ENCODE measurements around the gene CFAP90.

The CFAP90 gene

GRCh38 chr5:7845557-7845956 lies 5.4 kb downstream of the CFAP90 start:
- TF ChIP-seq TAF1 (IDR thresholded peaks at IDR 0.05; ENCODE audit: borderline replicate concordance, insufficient read depth, low read length), result no peak
- TF ChIP-seq, protein P1, sequence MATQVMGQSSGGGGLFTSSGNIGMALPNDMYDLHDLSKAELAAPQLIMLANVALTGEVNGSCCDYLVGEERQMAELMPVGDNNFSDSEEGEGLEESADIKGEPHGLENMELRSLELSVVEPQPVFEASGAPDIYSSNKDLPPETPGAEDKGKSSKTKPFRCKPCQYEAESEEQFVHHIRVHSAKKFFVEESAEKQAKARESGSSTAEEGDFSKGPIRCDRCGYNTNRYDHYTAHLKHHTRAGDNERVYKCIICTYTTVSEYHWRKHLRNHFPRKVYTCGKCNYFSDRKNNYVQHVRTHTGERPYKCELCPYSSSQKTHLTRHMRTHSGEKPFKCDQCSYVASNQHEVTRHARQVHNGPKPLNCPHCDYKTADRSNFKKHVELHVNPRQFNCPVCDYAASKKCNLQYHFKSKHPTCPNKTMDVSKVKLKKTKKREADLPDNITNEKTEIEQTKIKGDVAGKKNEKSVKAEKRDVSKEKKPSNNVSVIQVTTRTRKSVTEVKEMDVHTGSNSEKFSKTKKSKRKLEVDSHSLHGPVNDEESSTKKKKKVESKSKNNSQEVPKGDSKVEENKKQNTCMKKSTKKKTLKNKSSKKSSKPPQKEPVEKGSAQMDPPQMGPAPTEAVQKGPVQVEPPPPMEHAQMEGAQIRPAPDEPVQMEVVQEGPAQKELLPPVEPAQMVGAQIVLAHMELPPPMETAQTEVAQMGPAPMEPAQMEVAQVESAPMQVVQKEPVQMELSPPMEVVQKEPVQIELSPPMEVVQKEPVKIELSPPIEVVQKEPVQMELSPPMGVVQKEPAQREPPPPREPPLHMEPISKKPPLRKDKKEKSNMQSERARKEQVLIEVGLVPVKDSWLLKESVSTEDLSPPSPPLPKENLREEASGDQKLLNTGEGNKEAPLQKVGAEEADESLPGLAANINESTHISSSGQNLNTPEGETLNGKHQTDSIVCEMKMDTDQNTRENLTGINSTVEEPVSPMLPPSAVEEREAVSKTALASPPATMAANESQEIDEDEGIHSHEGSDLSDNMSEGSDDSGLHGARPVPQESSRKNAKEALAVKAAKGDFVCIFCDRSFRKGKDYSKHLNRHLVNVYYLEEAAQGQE (IDR thresholded peaks at IDR 0.05; ENCODE audit: insufficient read depth in 1 of 2, low read depth in 2 of 2, low read length in 2 of 2), result no peak
- no peak for TF ChIP-seq FOXP2 (optimal IDR thresholded peaks at IDR 0.05; ENCODE audit: borderline replicate concordance, extremely low read depth, extremely low read length, insufficient read depth)
- TF ChIP-seq POLR2AphosphoS5 (IDR thresholded peaks at IDR 0.05; ENCODE audit: low read depth, low read length), result no peak
- no peak for TF ChIP-seq SIN3A (IDR thresholded peaks at IDR 0.05; ENCODE audit: borderline replicate concordance, insufficient read depth, low read length)

GRCh38 chr5:7844901-7845300 lies 6.0 kb downstream of the CFAP90 start:
- no peak for TF ChIP-seq TAF1 (IDR thresholded peaks at IDR 0.05; ENCODE audit: borderline replicate concordance, insufficient read depth, low read length)
- TF ChIP-seq, protein P1 (IDR thresholded peaks at IDR 0.05; ENCODE audit: insufficient read depth in 1 of 2, low read depth in 2 of 2, low read length in 2 of 2), result no peak
- no peak for TF ChIP-seq SIN3A (IDR thresholded peaks at IDR 0.05; ENCODE audit: borderline replicate concordance, insufficient read depth, low read length)
- TF ChIP-seq FOXP2 (optimal IDR thresholded peaks at IDR 0.05; ENCODE audit: borderline replicate concordance, extremely low read depth, extremely low read length, insufficient read depth), result no peak
- TF ChIP-seq POLR2AphosphoS5 (IDR thresholded peaks at IDR 0.05; ENCODE audit: low read depth, low read length), result no peak

DNA sequence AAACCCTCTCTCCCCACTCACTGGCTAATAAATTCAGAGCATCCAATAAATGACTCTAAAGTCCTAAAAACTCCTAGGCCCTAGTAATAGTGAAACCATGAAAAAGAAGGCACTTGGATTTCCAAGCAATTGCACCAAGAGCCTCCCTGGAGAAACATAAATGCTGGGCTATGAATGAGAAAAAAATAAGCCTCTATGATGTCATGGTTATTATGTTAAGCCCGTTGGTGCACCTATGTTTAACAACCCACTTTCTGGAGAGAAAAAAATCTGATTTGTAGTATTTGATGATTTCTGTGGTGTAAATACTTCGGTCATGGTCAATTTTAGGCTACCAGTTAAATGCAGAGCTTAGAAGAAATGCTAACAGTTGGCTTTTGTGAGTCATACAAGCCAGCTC lies 8.4 kb downstream of the CFAP90 start:
- TF ChIP-seq SIN3A (IDR thresholded peaks at IDR 0.05; ENCODE audit: borderline replicate concordance, insufficient read depth, low read length) (no peak), POLR2AphosphoS5 (IDR thresholded peaks at IDR 0.05; ENCODE audit: low read depth, low read length) (no peak), FOXP2 (optimal IDR thresholded peaks at IDR 0.05; ENCODE audit: borderline replicate concordance, extremely low read depth, extremely low read length, insufficient read depth) (no peak), TAF1 (IDR thresholded peaks at IDR 0.05; ENCODE audit: borderline replicate concordance, insufficient read depth, low read length) (no peak)
- TF ChIP-seq, protein P1 (IDR thresholded peaks at IDR 0.05; ENCODE audit: insufficient read depth in 1 of 2, low read depth in 2 of 2, low read length in 2 of 2), result no peak

DNA sequence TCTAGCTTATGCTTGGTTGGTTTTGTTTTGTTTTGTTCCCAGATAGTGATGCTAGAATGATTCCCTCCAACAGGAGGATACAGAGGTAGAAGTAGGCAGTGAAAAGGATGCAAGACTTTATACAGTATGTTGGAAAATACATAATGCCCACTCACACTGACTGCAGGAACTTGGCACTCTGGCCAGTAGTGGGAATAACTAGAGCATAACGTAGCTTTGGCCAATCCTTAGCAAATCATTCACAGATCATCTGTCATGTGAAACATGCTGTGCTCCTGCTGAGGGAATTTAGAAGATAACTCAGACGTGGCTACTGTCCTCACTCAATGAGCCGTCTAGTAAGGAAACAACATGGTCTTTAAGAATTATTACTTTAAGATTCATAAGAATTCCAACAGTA lies 13.5 kb downstream of the CFAP90 start:
- TF ChIP-seq, protein P1 (IDR thresholded peaks at IDR 0.05; ENCODE audit: insufficient read depth in 1 of 2, low read depth in 2 of 2, low read length in 2 of 2), result no peak
- TF ChIP-seq FOXP2 (optimal IDR thresholded peaks at IDR 0.05; ENCODE audit: borderline replicate concordance, extremely low read depth, extremely low read length, insufficient read depth) (no peak), TAF1 (IDR thresholded peaks at IDR 0.05; ENCODE audit: borderline replicate concordance, insufficient read depth, low read length) (no peak), SIN3A (IDR thresholded peaks at IDR 0.05; ENCODE audit: borderline replicate concordance, insufficient read depth, low read length) (no peak), POLR2AphosphoS5 (IDR thresholded peaks at IDR 0.05; ENCODE audit: low read depth, low read length) (no peak)

GRCh38 chr5:7834982-7835381 lies 16.0 kb downstream of the CFAP90 start:
- TF ChIP-seq, protein P1 (IDR thresholded peaks at IDR 0.05; ENCODE audit: insufficient read depth in 1 of 2, low read depth in 2 of 2, low read length in 2 of 2), result no peak
- TF ChIP-seq POLR2AphosphoS5 (IDR thresholded peaks at IDR 0.05; ENCODE audit: low read depth, low read length), result no peak
- TF ChIP-seq SIN3A (IDR thresholded peaks at IDR 0.05; ENCODE audit: borderline replicate concordance, insufficient read depth, low read length), result no peak
- no peak for TF ChIP-seq FOXP2 (optimal IDR thresholded peaks at IDR 0.05; ENCODE audit: borderline replicate concordance, extremely low read depth, extremely low read length, insufficient read depth)
- no peak for TF ChIP-seq TAF1 (IDR thresholded peaks at IDR 0.05; ENCODE audit: borderline replicate concordance, insufficient read depth, low read length)

All from PFSK-1 (cell line).